DMS153 treated with DMSO at 0.1 percent for 48 hours (cell line): ENCODE results near the gene TMEM45A.
"Not testable (repeated sequence)": the region's sequence is repeated elsewhere in the genome, so short reads cannot be mapped to it uniquely, and the experiment has no call there.

Source experiments
- DNase-seq: peaks from one replicate; lab custom pipeline; 2025; ENCODE audit not compliant: unreplicated experiment; lab: John Stamatoyannopoulos, UW

The TMEM45A gene

GRCh38 chr3:100532411-100532810, 40.0 kb downstream of the TMEM45A start:
- no peak for DNase-seq

GRCh38 chr3:100533176-100533575, 40.8 kb downstream of the TMEM45A start:
- DNase-seq, result no peak

- no peak for DNase-seq
These were observed 43.2 kb downstream of the TMEM45A start for GRCh38 chr3:100535610-100535943.

GRCh38 chr3:100536093-100536492, 43.7 kb downstream of the TMEM45A start:
- DNase-seq, result no peak

GRCh38 chr3:100537646-100538338, 45.4 kb downstream of the TMEM45A start:
- DNase-seq, result no peak

GRCh38 chr3:100538339-100538706, 45.9 kb downstream of the TMEM45A start:
- DNase-seq, result no peak

GRCh38 chr3:100540791-100541334, 48.4 kb downstream of the TMEM45A start:
- no peak for DNase-seq

GRCh38 chr3:100541428-100541827, 49.0 kb downstream of the TMEM45A start:
- not testable (repeated sequence) for DNase-seq

- no peak for DNase-seq
These were observed 53.0 kb downstream of the TMEM45A start for GRCh38 chr3:100545371-100545770.

- DNase-seq, result no peak
These were observed 53.8 kb downstream of the TMEM45A start for GRCh38 chr3:100546020-100546744.

GRCh38 chr3:100548053-100548452, 55.6 kb downstream of the TMEM45A start:
- DNase-seq, result no peak

- DNase-seq, result no peak
These were observed 61.4 kb downstream of the TMEM45A start for GRCh38 chr3:100553618-100554372.

GRCh38 chr3:100554373-100554676, 61.9 kb downstream of the TMEM45A start:
- DNase-seq, result no peak

- no peak for DNase-seq
These were observed 64.4 kb downstream of the TMEM45A start for GRCh38 chr3:100556673-100557310.

GRCh38 chr3:100558233-100558632, 65.8 kb downstream of the TMEM45A start:
- DNase-seq, result no peak

- DNase-seq, result no peak
These were observed 68.0 kb downstream of the TMEM45A start for GRCh38 chr3:100560426-100560825.

- no peak for DNase-seq
These were observed 69.2 kb downstream of the TMEM45A start for GRCh38 chr3:100561459-100562158.

GRCh38 chr3:100562224-100562857, 69.9 kb downstream of the TMEM45A start:
- no peak for DNase-seq

GRCh38 chr3:100563228-100563627, 70.8 kb downstream of the TMEM45A start:
- DNase-seq, result no peak

GRCh38 chr3:100563652-100564211, 71.3 kb downstream of the TMEM45A start:
- no peak for DNase-seq
